NCI-H1436 (cell line): ENCODE measurements around the gene PTPRD.

Experiments used
- DNase-seq: peaks from one replicate; lab custom pipeline; 2025; lab: John Stamatoyannopoulos, UW

Gene PTPRD

GRCh38 chr9:10052916-10053315, 559.9 kb downstream of the PTPRD start:
- DNase-seq: no peak

GRCh38 chr9:10052181-10052580, 560.6 kb downstream of the PTPRD start:
- no peak for DNase-seq

GRCh38 chr9:10050016-10050415, 562.8 kb downstream of the PTPRD start:
- no peak for DNase-seq

- DNase-seq: no peak
Measured at GRCh38 chr9:10048994-10049393, 563.8 kb downstream of the PTPRD start.

GRCh38 chr9:10045598-10045997, 567.2 kb downstream of the PTPRD start:
- DNase-seq: peak; percentile 36

GRCh38 chr9:10041726-10042229, 571.0 kb downstream of the PTPRD start:
- no peak for DNase-seq

- DNase-seq: no peak
Measured at GRCh38 chr9:10036095-10036494, 576.7 kb downstream of the PTPRD start.

GRCh38 chr9:10032166-10032565, 580.6 kb downstream of the PTPRD start:
- DNase-seq: no peak

GRCh38 chr9:10026443-10026984, 586.3 kb downstream of the PTPRD start:
- DNase-seq: no peak

- DNase-seq: no peak
Measured at GRCh38 chr9:10015755-10016154, 597.0 kb downstream of the PTPRD start.

- DNase-seq: peak; percentile 98
Measured at GRCh38 chr9:10014889-10015288, 597.9 kb downstream of the PTPRD start.

GRCh38 chr9:10009401-10009800, 603.4 kb downstream of the PTPRD start:
- no peak for DNase-seq

- no peak for DNase-seq
Measured at GRCh38 chr9:10008101-10008799, 604.6 kb downstream of the PTPRD start.

GRCh38 chr9:10007356-10007755, 605.4 kb downstream of the PTPRD start:
- DNase-seq: no peak

- no peak for DNase-seq
Measured at GRCh38 chr9:10005206-10005605, 607.6 kb downstream of the PTPRD start.

- no peak for DNase-seq
Measured at GRCh38 chr9:10003047-10003446, 609.8 kb downstream of the PTPRD start.

GRCh38 chr9:10000669-10001068, 612.1 kb downstream of the PTPRD start:
- DNase-seq: no peak

GRCh38 chr9:9998491-9999287, 614.1 kb downstream of the PTPRD start:
- peak; percentile 41 for DNase-seq

- no peak for DNase-seq
Measured at GRCh38 chr9:9997585-9997984, 615.2 kb downstream of the PTPRD start.

GRCh38 chr9:9996259-9996658, 616.5 kb downstream of the PTPRD start:
- no peak for DNase-seq

GRCh38 chr9:9992936-9993335, 619.9 kb downstream of the PTPRD start:
- no peak for DNase-seq

- no peak for DNase-seq
Measured at GRCh38 chr9:9973062-9973461, 639.7 kb downstream of the PTPRD start.

- no peak for DNase-seq
Measured at GRCh38 chr9:9970514-9970913, 642.3 kb downstream of the PTPRD start.
